H1 (cell line): ENCODE measurements around the gene GFOD1. TPM values are rescaled to one million over a fixed set of nuclear protein-coding genes. Genes with fewer than 3 reads are reported as not detected.

Source experiments
- CTCF ChIA-PET: fragments of 300-600 bp; sonication (Branson Sonifier 250); formaldehyde crosslinking; loops from one replicate; lab custom pipeline; 2021; ENCODE audit not compliant: partially characterized antibody; lab: Charles Lee
- POLR2A ChIA-PET: fragments of 300-600 bp; sonication (Branson Sonifier 250); formaldehyde crosslinking; loops from one replicate; lab custom pipeline; 2021; ENCODE audit warnings: inconsistent platforms; ENCODE audit not compliant: partially characterized antibody; lab: Charles Lee
- DNase-seq, 2 experiments: peaks; one replicate each; pipeline versions ENCODE4 v3.0.0 to v3.0.0-alpha.2; 2010 to 2022; ENCODE audit warnings: low spot score in 2 of 2, low read depth in 1 of 2, mixed read lengths in 1 of 2
- FAIRE-seq: peaks from 2 replicates; lab custom pipeline; 2011; peaks lifted over from hg19 to GRCh38; lab: Jason Lieb, UNC
- H2AFZ ChIP-seq: 2 replicates; pipeline ENCODE4 v1.8.1; 2012; ENCODE audit warnings: low read length, inconsistent platforms
- H2AK5ac ChIP-seq: 2 replicates; pipeline ENCODE4 v1.6.1; 2013; ENCODE audit warnings: low read depth, low read length
- H2BK120ac ChIP-seq: replicated peaks from 2 replicates; pipeline ENCODE3; 2013; ENCODE audit warnings: low read depth, low read length, inconsistent platforms
- H2BK12ac ChIP-seq: 2 replicates; pipeline ENCODE4 v1.6.1; 2013; ENCODE audit warnings: low read depth, low read length
- H2BK15ac ChIP-seq: 2 replicates; pipeline ENCODE4 v1.6.1; 2013; ENCODE audit warnings: low read length
- H2BK20ac ChIP-seq: 2 replicates; pipeline ENCODE4 v1.6.1; 2013; ENCODE audit warnings: low read length
- H2BK5ac ChIP-seq: 2 replicates; pipeline ENCODE4 v1.6.1; 2013; ENCODE audit warnings: low read depth, low read length
- H3K14ac ChIP-seq: 2 replicates; pipeline ENCODE4 v1.6.1; 2013; ENCODE audit warnings: inconsistent platforms; ENCODE audit not compliant: insufficient read length
- H3K18ac ChIP-seq: 2 replicates; pipeline ENCODE4 v1.6.1; 2013; ENCODE audit warnings: low read length; ENCODE audit errors: extremely low read depth
- H3K23ac ChIP-seq: 2 replicates; pipeline ENCODE4 v1.6.1; 2013; ENCODE audit warnings: inconsistent platforms; ENCODE audit not compliant: insufficient read length
- H3K23me2 ChIP-seq: 2 replicates; pipeline ENCODE4 v1.6.1; 2013; ENCODE audit warnings: low read depth, low read length
- H3K27ac ChIP-seq: 2 replicates; pipeline ENCODE4 v1.6.1; 2011; ENCODE audit warnings: low read depth, low read length, inconsistent platforms
- H3K27me3 ChIP-seq, 4 experiments: replicated peaks in 1 of 4; 1 replicate in 1 of 4; 2 replicates in 3 of 4; pipeline versions ENCODE4 v1.6.1 to v1.8.1; 2011 to 2013; ENCODE audit warnings: low read length in 3 of 4, mild to moderate bottlenecking in 3 of 4, inconsistent platforms in 2 of 4, mixed read lengths in 2 of 4, moderate library complexity in 1 of 4; ENCODE audit not compliant: control insufficient read depth in 3 of 4, insufficient read depth in 3 of 4; ENCODE audit errors: extremely low read depth in 1 of 4
- H3K36me3 ChIP-seq, 4 experiments: 2 replicates each; pipeline versions ENCODE4 v1.6.1 to v1.8.1; 2011 to 2013; ENCODE audit warnings: mild to moderate bottlenecking in 4 of 4, low read length in 3 of 4, moderate library complexity in 2 of 4, control low read depth in 1 of 4, inconsistent platforms in 1 of 4; ENCODE audit not compliant: insufficient read depth in 4 of 4, control insufficient read depth in 2 of 4
- H3K4ac ChIP-seq: replicated peaks from 2 replicates; pipeline ENCODE3; 2013; ENCODE audit warnings: low read length, low read depth, mixed read lengths, inconsistent platforms; ENCODE audit not compliant: insufficient read length
- H3K4me1 ChIP-seq, 4 experiments: replicated peaks in 1 of 4; 1 replicate in 1 of 4; 2 replicates in 3 of 4; pipeline versions ENCODE4 v1.6.1 to v1.8.1; 2011 to 2013; ENCODE audit warnings: low read length in 3 of 4, inconsistent platforms in 2 of 4, mixed read lengths in 1 of 4; ENCODE audit not compliant: insufficient read depth in 4 of 4, control insufficient read depth in 3 of 4
- H3K4me2 ChIP-seq, 2 experiments: 2 replicates each; pipeline versions ENCODE4 v1.6.1 to v1.8.1; 2011 to 2013; ENCODE audit warnings: low read depth in 2 of 2, low read length in 2 of 2, control low read depth in 1 of 2, inconsistent platforms in 1 of 2, mild to moderate bottlenecking in 1 of 2; ENCODE audit not compliant: insufficient read depth in 1 of 2
- H3K4me3 ChIP-seq, 4 experiments: fragments of 200-600, 300-600 bp in 1 of 4; sonication (generic), shearing (Covaris generic), sonication (Bioruptor Twin) in 1 of 4; 2 replicates each; pipeline versions ENCODE4 v1.5.1 to v1.8.1; 2011 to 2016; ENCODE audit warnings: low read length in 4 of 4, low read depth in 3 of 4, control low read depth in 2 of 4, inconsistent platforms in 2 of 4, mild to moderate bottlenecking in 2 of 4, mixed read lengths in 1 of 4, moderate library complexity in 1 of 4; ENCODE audit not compliant: insufficient read depth in 2 of 4; ENCODE audit errors: extremely low read depth in 1 of 4
- H3K56ac ChIP-seq: replicated peaks from 2 replicates; pipeline ENCODE3; 2013; ENCODE audit warnings: low read depth, mild to moderate bottlenecking, mixed read lengths, low read length, inconsistent platforms; ENCODE audit not compliant: insufficient read length
- H3K79me1 ChIP-seq: 2 replicates; pipeline ENCODE4 v1.6.1; 2013; ENCODE audit warnings: low read depth, low read length, control low read depth
- H3K79me2 ChIP-seq, 2 experiments: 2 replicates each; pipeline versions ENCODE4 v1.6.1 to v1.8.1; 2012 to 2013; ENCODE audit warnings: low read length in 2 of 2, mild to moderate bottlenecking in 2 of 2, inconsistent platforms in 1 of 2; ENCODE audit not compliant: insufficient read depth in 2 of 2, control insufficient read depth in 1 of 2
- H3K9ac ChIP-seq, 4 experiments: replicated peaks in 1 of 4; 1 replicate in 1 of 4; 2 replicates in 3 of 4; pipeline versions ENCODE4 v1.6.1 to v1.8.1; 2011 to 2013; ENCODE audit warnings: low read depth in 3 of 4, low read length in 3 of 4, control low read depth in 2 of 4, mild to moderate bottlenecking in 2 of 4, moderate library complexity in 2 of 4, inconsistent platforms in 1 of 4; ENCODE audit errors: extremely low read depth in 1 of 4
- H3K9me3 ChIP-seq, 2 experiments: 2 replicates each; pipeline versions ENCODE4 v1.6.1 to v1.8.1; 2012 to 2013; ENCODE audit warnings: mild to moderate bottlenecking in 2 of 2, moderate library complexity in 2 of 2, control low read depth in 1 of 2, inconsistent platforms in 1 of 2, low read depth in 1 of 2, low read length in 1 of 2, mixed read lengths in 1 of 2; ENCODE audit not compliant: insufficient read depth in 2 of 2
- H4K20me1 ChIP-seq, 2 experiments: replicated peaks in 1 of 2; 2 replicates each; pipeline versions ENCODE3 to v1.8.1; 2011 to 2013; ENCODE audit warnings: inconsistent platforms in 2 of 2, low read length in 2 of 2, mild to moderate bottlenecking in 1 of 2; ENCODE audit not compliant: insufficient read depth in 2 of 2, control insufficient read depth in 1 of 2
- H4K5ac ChIP-seq: 2 replicates; pipeline ENCODE4 v1.6.1; 2013; ENCODE audit warnings: low read length, low read depth, mixed read lengths, inconsistent platforms; ENCODE audit not compliant: insufficient read length
- H4K8ac ChIP-seq: 2 replicates; pipeline ENCODE4 v1.8.0; 2013; ENCODE audit warnings: mild to moderate bottlenecking, moderate library complexity, low read length, inconsistent platforms; ENCODE audit not compliant: insufficient read depth; ENCODE audit errors: extremely low read depth
- H4K91ac ChIP-seq: replicated peaks from 2 replicates; pipeline ENCODE3; 2013; ENCODE audit warnings: low read length, mixed read lengths, inconsistent platforms; ENCODE audit not compliant: insufficient read length
- JUN ChIP-seq: IDR thresholded peaks from 2 replicates; pipeline ENCODE4 v1.6.1; 2011; ENCODE audit warnings: low read depth, mild to moderate bottlenecking, improper control_type of control experiment, low read length
- NANOG ChIP-seq: IDR thresholded peaks from 2 replicates; pipeline ENCODE4 v1.6.1; 2011; ENCODE audit warnings: low read length, low read depth, mild to moderate bottlenecking, inconsistent platforms; ENCODE audit not compliant: insufficient read depth, poor library complexity, severe bottlenecking
- RAD21 ChIP-seq, 2 experiments: IDR thresholded peaks in 1 of 2; conservative IDR thresholded peaks in 1 of 2; 2 replicates each; pipeline ENCODE4 v1.6.1; 2011; ENCODE audit warnings: low read depth in 2 of 2, low read length in 2 of 2, improper control_type of control experiment in 1 of 2, inconsistent platforms in 1 of 2, mild to moderate bottlenecking in 1 of 2, moderate library complexity in 1 of 2
- SP1 ChIP-seq: IDR thresholded peaks from 2 replicates; pipeline ENCODE4 v1.6.1; 2011; ENCODE audit warnings: low read depth, low read length
- TEAD4 ChIP-seq: IDR thresholded peaks from 2 replicates; pipeline ENCODE4 v1.6.1; 2012; ENCODE audit warnings: low read depth, low read length, inconsistent platforms, mixed read lengths
- WGBS, 2 experiments: shearing (Covaris generic) in 1 of 2; methylation state at CpG; one replicate each; pipeline versions ENCODE4 v1.1.6 to v1.1.7; 2013 to 2015; ENCODE audit warnings: low lambda C conversion rate in 2 of 2, mixed read lengths in 2 of 2, inconsistent platforms in 1 of 2, low coverage in 1 of 2, missing lambda C conversion rate in 1 of 2; ENCODE audit not compliant: insufficient replicate concordance in 2 of 2, insufficient coverage in 1 of 2, insufficient read length in 1 of 2; ENCODE audit errors: extremely low coverage in 1 of 2, missing lambda C conversion rate in 1 of 2; 5-methylcytosine and 5-hydroxymethylcytosine counted together
- polyA plus RNA-seq, 7 experiments: library from polyadenylated mRNA; depleted of rRNA in 3 of 7; stranded (reverse) in 5 of 7; unstranded in 2 of 7; fragments of >200 nt in 5 of 7; fragments of 200-250 nt in 2 of 7; gene quantifications; 1 replicate in 5 of 7; 2 replicates in 1 of 7; 4 replicates in 1 of 7; pipeline versions ENCODE4 v1.2.1 to v1.2.3, GENCODE V29; 2011 to 2013; ENCODE audit warnings: missing spikeins in 2 of 7, mixed read lengths in 2 of 7
- total RNA-seq: library from RNA; stranded (reverse); fragmentation: NEBNext Ultra II Directional; extraction: Animal tissue kit (Norgen Biotek cat#: 25700); gene quantifications from 2 replicates; pipeline ENCODE4 v1.2.1, GENCODE V29; 2021

Gene GFOD1
- total and polyA plus RNA-seq, 2 of the 8 experiments (the other 6 are each of a cell fraction or from before 2014, with no cell fraction given), result 2.5 to 8.8 TPM

- Histone ChIP-seq H3K4ac (no peak overlapping the region), H2AFZ (no peak overlapping the region), H2BK120ac (no peak overlapping the region), H2BK20ac (no peak overlapping the region), H2BK15ac (peak overlapping the region; percentile 50; the same call in 1 of the 2 replicates), H4K5ac (no peak overlapping the region), H3K9me3 (no peaks in the 10 kb centered on the region), H3K27ac (no peak overlapping the region), H3K23me2 (no peaks in the 10 kb centered on the region), H3K4me2 (peak overlapping the region; percentile 56 to 61), H3K79me1 (peaks cover 8% of the 10 kb centered on the region; the same call in 1 of the 2 replicates), H4K20me1 (no peaks in the 10 kb centered on the region), H4K8ac (no peak overlapping the region), H3K56ac (no peak overlapping the region), H2AK5ac (no peak overlapping the region), H3K79me2 (0 out of 4 replicates have a peak, but pooled peaks cover 0 to 9% of the 10 kb centered on the region in 2 experiments), H3K36me3 (no peaks in the 10 kb centered on the region), H4K91ac (no peak overlapping the region), H3K23ac (no peak overlapping the region), H3K14ac (no peak overlapping the region), H3K4me1 (peaks cover 7 to 24% (median 19%) of the 10 kb centered on the region in 4 experiments), H3K4me3 (peak overlapping the region in 1 of 4 experiments; percentile 19; a peak in 1 of 8 replicates), H2BK5ac (peak overlapping the region; percentile 18; the same call in 1 of the 2 replicates), H3K9ac (no peak overlapping the region), H2BK12ac (0 out of 2 replicates have a peak overlapping the region, but pooled peaks have one; percentile 4), H3K27me3 (no peaks in the 10 kb centered on the region), H3K18ac (0 out of 2 replicates have a peak overlapping the region, but pooled peaks have one; percentile 64)
- WGBS, 2 experiments, result 43% methylated on average over 12 of the region's 12 CpGs; no CpG with 5 or more reads in 1 of the 2 experiments
- DNase-seq (no peak), FAIRE-seq (no peak)
- ChIA-PET CTCF (interaction anchor here (0.6 to 1.5 kb wide), 7 partner anchors 9 to 128 kb away, joined by 3 to 10 read pairs (median 4); no protein-coding TSS in a partner anchor), POLR2A (interaction anchor here (2.1 kb wide), 1 partner anchor 24 kb away, joined by 12 read pairs; the partner anchor contains the start of gene GFOD1)
- TF ChIP-seq NANOG (peak; percentile 29), SP1 (peak; percentile 46; the same call in 1 of the 2 replicates), JUN (no peak), TEAD4 (0 out of 2 replicates have a peak, but pooled peaks have one; percentile 14), RAD21 (IDR thresholded peaks at IDR 0.05 in 1 of 2, conservative IDR thresholded peaks at IDR 0.05 in 1 of 2; ENCODE audit: low read depth in 2 of 2, low read length in 2 of 2) (0 out of 4 replicates have a peak, but pooled peaks of 1 of the 2 experiments have one; percentile 1)
Observed at GRCh38 chr6:13462458-13463327, 24.7 kb downstream of the GFOD1 start.
